ENCODE measurements around the gene IL34.

Gene IL34

DNA sequence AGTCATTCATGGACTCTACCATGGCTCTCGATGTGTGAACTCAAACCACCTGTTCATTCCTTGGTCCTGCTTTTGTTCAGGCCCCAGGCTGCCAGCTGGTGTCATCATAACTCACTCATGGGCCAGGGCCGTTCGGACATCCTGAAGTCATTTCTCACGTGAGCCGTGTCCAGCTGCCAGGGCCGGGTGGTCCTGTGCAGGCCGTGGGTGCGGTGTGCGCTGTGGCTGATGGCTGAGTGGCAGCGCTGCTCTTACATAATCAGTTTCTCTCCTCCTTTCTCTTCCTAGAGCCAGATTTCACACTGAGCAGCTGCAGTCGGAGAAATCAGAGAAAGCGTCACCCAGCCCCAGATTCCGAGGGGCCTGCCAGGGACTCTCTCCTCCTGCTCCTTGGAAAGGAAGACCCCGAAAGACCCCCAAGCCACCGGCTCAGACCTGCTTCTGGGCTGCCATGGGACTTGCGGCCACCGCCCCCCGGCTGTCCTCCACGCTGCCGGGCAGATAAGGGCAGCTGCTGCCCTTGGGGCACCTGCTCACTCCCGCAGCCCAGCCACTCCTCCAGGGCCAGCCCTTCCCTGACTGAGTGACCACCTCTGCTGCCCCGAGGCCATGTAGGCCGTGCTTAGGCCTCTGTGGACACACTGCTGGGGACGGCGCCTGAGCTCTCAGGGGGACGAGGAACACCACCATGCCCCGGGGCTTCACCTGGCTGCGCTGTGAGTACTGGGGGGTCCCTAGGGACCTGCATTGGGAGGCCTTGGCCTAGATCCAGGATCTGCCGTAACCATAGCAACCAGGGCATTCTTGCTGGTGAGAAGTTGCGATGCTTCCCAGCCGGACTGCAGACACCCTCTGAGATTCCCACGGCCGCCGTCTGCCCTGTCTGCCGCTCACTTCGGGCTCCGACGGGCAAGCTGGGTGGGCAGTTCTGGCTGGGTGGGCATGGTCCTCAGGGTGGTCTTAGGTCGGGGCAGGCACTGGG lies at the start of gene IL34:
TSS of gene IL34 (plus strand) at position 300 of the 982 bp plus-strand sequence. CDS start at position 689, 389 bp downstream.
- TF ChIP-seq, protein P1, sequence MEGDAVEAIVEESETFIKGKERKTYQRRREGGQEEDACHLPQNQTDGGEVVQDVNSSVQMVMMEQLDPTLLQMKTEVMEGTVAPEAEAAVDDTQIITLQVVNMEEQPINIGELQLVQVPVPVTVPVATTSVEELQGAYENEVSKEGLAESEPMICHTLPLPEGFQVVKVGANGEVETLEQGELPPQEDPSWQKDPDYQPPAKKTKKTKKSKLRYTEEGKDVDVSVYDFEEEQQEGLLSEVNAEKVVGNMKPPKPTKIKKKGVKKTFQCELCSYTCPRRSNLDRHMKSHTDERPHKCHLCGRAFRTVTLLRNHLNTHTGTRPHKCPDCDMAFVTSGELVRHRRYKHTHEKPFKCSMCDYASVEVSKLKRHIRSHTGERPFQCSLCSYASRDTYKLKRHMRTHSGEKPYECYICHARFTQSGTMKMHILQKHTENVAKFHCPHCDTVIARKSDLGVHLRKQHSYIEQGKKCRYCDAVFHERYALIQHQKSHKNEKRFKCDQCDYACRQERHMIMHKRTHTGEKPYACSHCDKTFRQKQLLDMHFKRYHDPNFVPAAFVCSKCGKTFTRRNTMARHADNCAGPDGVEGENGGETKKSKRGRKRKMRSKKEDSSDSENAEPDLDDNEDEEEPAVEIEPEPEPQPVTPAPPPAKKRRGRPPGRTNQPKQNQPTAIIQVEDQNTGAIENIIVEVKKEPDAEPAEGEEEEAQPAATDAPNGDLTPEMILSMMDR (IDR thresholded peaks at IDR 0.05; ENCODE audit: low read depth, low read length), result no peak
- no peak within 1 kb of the TSS for H3K4me3 ChIP-seq (ENCODE audit: low read depth, low read length)

DNA sequence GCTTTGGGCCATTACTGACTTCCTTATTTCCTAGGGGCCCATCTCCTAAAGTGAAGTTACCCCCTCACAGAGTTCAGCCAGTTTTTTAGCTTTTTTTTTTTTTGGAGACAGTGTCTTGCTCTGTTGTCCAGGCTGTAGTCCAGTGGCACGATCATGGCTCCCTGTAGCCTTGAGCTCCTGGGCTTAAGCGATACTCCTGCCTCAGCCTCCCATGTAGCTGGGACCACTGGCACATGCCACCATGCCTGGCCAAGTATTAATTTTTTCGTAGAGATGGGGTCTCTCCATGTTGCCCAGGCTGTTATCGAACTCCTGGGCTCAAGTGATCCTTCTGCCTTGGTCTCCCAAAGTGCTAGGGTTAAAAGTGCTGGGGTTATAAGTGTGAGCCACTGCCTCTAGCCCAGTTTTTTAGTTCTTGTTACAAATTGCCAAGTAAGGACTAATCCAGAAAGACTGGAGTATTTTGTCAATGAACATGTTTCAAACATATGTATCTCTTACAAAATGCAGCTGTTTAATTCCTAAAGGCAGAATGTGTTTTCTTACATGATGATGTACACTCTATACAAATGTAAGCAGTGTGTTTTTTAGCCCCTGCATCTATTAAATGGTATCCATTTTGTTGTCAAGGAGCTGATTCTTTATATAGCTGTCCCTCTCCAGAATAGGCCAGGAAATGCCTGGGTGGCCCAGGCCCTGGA lies 49.1 kb upstream of the IL34 start:
- no peak overlapping the region for H3K4me3 ChIP-seq (ENCODE audit: low read depth, low read length)
- TF ChIP-seq, protein P1 (IDR thresholded peaks at IDR 0.05; ENCODE audit: low read depth, low read length), result no peak

DNA sequence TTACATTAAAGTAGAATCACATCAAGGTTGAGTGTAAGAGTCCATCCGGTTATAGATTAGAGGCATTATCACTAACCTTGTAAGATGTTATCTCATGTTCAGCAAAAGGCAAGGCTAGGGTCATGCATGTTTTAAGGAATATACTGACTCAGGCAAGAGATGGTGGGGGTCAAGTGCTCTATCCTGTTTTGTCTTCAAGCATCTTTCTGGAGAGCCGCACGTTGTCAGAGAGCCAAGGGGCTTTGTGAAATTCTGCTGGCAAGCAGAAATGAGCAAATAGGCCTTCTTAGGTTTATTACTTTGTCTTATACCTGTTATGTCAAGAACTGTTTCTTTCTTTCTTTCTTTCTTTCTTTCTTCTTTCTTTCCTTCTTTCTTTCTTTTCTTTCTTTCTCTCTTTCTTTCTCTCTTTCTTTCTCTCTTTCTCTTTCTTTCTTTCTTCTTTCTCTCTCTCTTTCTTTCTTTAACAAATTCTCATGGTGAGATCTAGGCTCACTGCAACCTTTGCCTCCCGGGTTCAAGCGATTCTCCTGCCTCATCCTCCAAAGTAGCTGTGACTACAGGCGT lies 47.3 kb upstream of the IL34 start:
- TF ChIP-seq, protein P1 (IDR thresholded peaks at IDR 0.05; ENCODE audit: low read depth, low read length), result no peak
- H3K4me3 ChIP-seq (ENCODE audit: low read depth, low read length), result no peak overlapping the region

DNA sequence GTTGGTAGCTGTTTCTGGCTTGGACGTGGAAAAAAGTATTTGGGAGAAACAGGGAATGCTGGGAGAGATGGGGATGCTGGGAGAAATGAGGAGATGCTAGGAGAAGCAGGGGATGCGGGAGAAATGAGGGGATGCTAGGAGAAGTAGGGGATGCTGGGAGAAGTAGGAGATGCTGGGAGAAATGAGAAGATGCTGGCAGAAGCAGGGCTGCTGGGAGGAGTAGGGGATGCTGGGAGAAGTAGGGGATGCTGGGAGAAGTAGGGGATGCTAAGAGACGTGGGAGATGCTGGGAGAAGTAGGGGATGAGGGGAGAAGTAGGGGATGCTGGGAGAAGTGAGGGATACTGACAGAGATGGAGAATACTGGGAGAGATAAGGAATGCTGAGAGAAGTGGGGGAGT lies 45.6 kb upstream of the IL34 start:
- TF ChIP-seq, protein P1 (IDR thresholded peaks at IDR 0.05; ENCODE audit: low read depth, low read length), result no peak
- no peak overlapping the region for H3K4me3 ChIP-seq (ENCODE audit: low read depth, low read length)

DNA sequence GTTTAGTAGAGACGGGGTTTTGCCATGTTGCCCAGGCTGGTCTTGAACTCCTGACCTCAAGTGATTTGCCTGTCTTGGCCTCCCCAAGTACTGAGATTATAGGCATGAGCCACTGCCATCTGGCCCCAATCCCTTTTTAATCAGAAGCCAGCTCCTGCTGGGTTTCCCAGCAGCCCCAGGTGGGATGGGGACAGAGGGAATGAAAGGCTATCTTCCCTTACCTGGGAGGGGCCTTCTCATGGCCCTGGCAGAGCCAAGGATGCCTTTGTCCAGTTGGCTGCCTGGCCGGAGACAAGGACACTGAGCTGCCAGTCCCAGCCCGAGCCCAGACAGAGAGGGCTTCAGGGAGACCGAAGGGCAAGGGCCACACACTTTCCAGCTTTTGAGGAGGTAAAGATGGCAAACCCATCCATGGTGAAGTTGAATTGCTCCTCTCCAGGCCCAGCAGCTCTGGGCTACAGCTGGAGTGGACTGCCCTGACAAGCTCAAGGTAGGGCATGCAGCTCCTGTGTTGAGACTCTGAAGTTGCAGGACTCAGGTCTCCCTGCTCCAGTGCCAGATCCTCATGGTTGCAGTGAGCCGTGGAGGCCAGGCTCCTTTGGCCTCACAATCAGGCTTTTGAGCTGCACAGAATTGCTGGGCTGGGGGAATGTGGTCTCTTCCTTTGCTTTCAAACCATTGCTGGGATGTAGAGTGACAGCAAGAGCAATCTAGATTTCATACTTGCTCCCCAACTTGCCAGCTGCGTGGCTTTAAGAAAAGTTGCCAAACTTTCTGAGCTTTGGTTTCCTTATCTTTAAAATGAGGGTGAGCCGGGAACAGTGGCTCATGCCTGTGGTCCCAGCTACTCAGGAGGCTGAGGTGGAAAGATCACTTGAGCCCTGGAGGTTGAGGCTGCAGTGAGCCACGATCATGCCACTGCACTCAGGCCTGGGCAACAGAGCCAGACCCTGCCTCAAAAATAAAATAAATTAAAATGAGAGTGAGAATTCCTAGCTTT lies 44.5 kb upstream of the IL34 start:
- no peak overlapping the region for H3K4me3 ChIP-seq (ENCODE audit: low read depth, low read length)
- TF ChIP-seq, protein P1 (IDR thresholded peaks at IDR 0.05; ENCODE audit: low read depth, low read length), result no peak

DNA sequence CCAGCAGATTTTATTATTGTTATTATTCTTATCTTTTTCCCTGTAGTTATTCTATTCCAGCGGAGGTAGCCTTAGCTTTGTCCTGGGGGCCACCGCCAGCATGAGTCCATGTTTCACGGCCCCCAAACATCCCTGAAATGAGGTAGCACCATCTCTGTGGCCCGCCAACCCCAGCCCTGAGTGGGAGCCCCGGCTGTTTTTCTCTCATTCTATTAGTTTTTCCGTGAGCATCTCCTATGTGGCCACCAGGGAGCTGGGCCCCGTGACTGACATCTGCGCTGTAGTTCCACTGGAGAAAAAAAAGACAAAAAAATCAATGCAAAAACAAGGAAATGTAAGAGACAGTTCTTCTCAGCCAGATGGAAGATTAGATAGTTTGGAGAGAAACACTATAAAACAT lies 43.5 kb upstream of the IL34 start:
- TF ChIP-seq, protein P1 (IDR thresholded peaks at IDR 0.05; ENCODE audit: low read depth, low read length), result no peak
- no peak overlapping the region for H3K4me3 ChIP-seq (ENCODE audit: low read depth, low read length)

Measured in WI38 (cell line).